A673 (cell line): Measurements from ENCODE around the gene NBPF3. TPM values are rescaled to one million over a fixed set of nuclear protein-coding genes. Genes with fewer than 3 reads are reported as not detected.
"Not testable (repeated sequence)": the region's sequence is repeated elsewhere in the genome, so short reads cannot be mapped to it uniquely, and the experiment has no call there.

Experiments
- BruUV-seq: library from RNA; stranded (reverse); fragments of 400-500 nt; replicated peaks from 2 replicates; lab custom pipeline; 2021; lab: Mats Ljungman, UMichigan
- CTCF ChIA-PET: fragments of 300-600 bp; sonication (Branson Sonifier 250); formaldehyde crosslinking; loops from one replicate; lab custom pipeline; 2022; ENCODE audit warnings: antibody characterized with exemption; lab: Charles Lee
- POLR2A ChIA-PET: fragments of 300-600 bp; sonication (Branson Sonifier 250); formaldehyde crosslinking; loops from one replicate; lab custom pipeline; 2022; ENCODE audit warnings: antibody characterized with exemption; ENCODE audit not compliant: low non-redundant PET; lab: Charles Lee
- DNase-seq: peaks from one replicate; pipeline ENCODE4 v3.0.0-alpha.2; 2015; ENCODE audit warnings: low spot score
- H3K27ac ChIP-seq: fragments of 200-600 bp; sonication (generic); 2 replicates; pipeline ENCODE4 v1.5.1; 2016; ENCODE audit warnings: mixed run types, low read depth, mild to moderate bottlenecking, mixed read lengths, antibody characterized with exemption, low read length; ENCODE audit not compliant: poor library complexity, severe bottlenecking
- H3K27me3 ChIP-seq: fragments of 200-600 bp; sonication (generic); replicated peaks from 2 replicates; pipeline ENCODE4 v1.6.1; 2017; ENCODE audit warnings: mixed run types, low read depth, mild to moderate bottlenecking, mixed read lengths, antibody characterized with exemption, low read length; ENCODE audit not compliant: insufficient read depth, poor library complexity
- H3K36me3 ChIP-seq: fragments of 200-600 bp; sonication (generic); 2 replicates; pipeline ENCODE4 v1.6.1; 2016; ENCODE audit warnings: mixed run types, mild to moderate bottlenecking, mixed read lengths, antibody characterized with exemption, low read length; ENCODE audit not compliant: insufficient read depth, poor library complexity, severe bottlenecking
- H3K4me1 ChIP-seq: fragments of 200-600 bp; sonication (generic); 2 replicates; pipeline ENCODE4 v1.6.1; 2017; ENCODE audit warnings: mixed run types, mild to moderate bottlenecking, mixed read lengths, antibody characterized with exemption, low read length; ENCODE audit not compliant: insufficient read depth, poor library complexity, severe bottlenecking
- H3K4me3 ChIP-seq: fragments of 200-600 bp; sonication (generic); 2 replicates; pipeline ENCODE4 v1.5.1; 2016; ENCODE audit warnings: low read depth, mixed run types, mild to moderate bottlenecking, mixed read lengths, low read length; ENCODE audit not compliant: poor library complexity, severe bottlenecking
- H3K9me3 ChIP-seq: fragments of 200-600 bp; sonication (generic); 2 replicates; pipeline ENCODE4 v1.6.1; 2016; ENCODE audit warnings: mixed run types, low read depth, mild to moderate bottlenecking, mixed read lengths, antibody characterized with exemption, low read length; ENCODE audit not compliant: poor library complexity, severe bottlenecking
- EZH2 ChIP-seq: fragments of 200-600 bp; sonication (generic); IDR thresholded peaks from 2 replicates; pipeline ENCODE4 v1.6.1; 2017; ENCODE audit warnings: borderline replicate concordance, low read depth, mild to moderate bottlenecking, mixed read lengths, antibody characterized with exemption, low read length; ENCODE audit not compliant: poor library complexity, severe bottlenecking
- intact Hi-C: fragments of 100-400 bp; cut with micrococcal nuclease; formaldehyde crosslinking; loops from one replicate; pipeline ENCODE4 v1.10.0; 2022; ENCODE audit not compliant: unreplicated experiment
- total RNA-seq: library from RNA; stranded (reverse); gene quantifications from 2 replicates; pipeline ENCODE4 v1.2.3, GENCODE V29; 2021
- TF ChIP-seq, protein P1 (sequence below): fragments of 300-800, 200-600 bp; sonication (generic); conservative IDR thresholded peaks from 2 replicates; pipeline ENCODE4 v1.5.1; 2017; ENCODE audit warnings: low read depth, mild to moderate bottlenecking, antibody characterized with exemption, low read length, moderate library complexity, mixed read lengths

Gene NBPF3
- total RNA-seq, 1 experiment from 2014 or later: 12.9 TPM

DNA sequence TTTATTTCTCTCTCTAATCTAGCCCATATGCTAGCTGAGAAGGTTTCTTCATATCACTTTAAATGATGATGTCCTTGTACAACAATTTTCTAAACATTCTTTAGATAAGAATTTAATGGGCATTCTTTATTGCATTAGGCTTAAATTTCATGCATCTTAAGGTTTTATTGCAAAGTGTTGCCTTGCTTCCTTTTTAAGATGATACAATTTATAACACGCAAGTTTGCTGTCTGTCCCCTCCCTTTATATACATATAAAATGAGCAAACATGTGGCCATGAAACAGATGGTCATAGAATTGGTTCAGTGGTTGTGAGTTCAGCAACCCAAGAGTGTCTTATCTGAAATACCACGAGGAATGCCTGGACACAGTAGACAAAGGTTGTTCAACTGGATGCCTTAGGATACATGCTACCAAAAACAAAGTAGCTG is 12.1 kb downstream of the NBPF3 start:
- no peak overlapping the region for H3K27ac ChIP-seq
- no peak overlapping the region for H3K4me3 ChIP-seq
- ChIA-PET POLR2A (no interaction called here), CTCF (no interaction called here)
- BruUV-seq: no TSS peak
- no peak for TF ChIP-seq EZH2
- TF ChIP-seq, protein P1, sequence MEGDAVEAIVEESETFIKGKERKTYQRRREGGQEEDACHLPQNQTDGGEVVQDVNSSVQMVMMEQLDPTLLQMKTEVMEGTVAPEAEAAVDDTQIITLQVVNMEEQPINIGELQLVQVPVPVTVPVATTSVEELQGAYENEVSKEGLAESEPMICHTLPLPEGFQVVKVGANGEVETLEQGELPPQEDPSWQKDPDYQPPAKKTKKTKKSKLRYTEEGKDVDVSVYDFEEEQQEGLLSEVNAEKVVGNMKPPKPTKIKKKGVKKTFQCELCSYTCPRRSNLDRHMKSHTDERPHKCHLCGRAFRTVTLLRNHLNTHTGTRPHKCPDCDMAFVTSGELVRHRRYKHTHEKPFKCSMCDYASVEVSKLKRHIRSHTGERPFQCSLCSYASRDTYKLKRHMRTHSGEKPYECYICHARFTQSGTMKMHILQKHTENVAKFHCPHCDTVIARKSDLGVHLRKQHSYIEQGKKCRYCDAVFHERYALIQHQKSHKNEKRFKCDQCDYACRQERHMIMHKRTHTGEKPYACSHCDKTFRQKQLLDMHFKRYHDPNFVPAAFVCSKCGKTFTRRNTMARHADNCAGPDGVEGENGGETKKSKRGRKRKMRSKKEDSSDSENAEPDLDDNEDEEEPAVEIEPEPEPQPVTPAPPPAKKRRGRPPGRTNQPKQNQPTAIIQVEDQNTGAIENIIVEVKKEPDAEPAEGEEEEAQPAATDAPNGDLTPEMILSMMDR: no peak
- H3K27me3 ChIP-seq: no peaks in the 10 kb centered on the region
- H3K36me3 ChIP-seq: no peaks in the 10 kb centered on the region
- intact Hi-C loops: no loop called here
- DNase-seq: peak; percentile 46
- peaks cover 9% of the 10 kb centered on the region for H3K4me1 ChIP-seq
- H3K9me3 ChIP-seq: no peaks in the 10 kb centered on the region

DNA sequence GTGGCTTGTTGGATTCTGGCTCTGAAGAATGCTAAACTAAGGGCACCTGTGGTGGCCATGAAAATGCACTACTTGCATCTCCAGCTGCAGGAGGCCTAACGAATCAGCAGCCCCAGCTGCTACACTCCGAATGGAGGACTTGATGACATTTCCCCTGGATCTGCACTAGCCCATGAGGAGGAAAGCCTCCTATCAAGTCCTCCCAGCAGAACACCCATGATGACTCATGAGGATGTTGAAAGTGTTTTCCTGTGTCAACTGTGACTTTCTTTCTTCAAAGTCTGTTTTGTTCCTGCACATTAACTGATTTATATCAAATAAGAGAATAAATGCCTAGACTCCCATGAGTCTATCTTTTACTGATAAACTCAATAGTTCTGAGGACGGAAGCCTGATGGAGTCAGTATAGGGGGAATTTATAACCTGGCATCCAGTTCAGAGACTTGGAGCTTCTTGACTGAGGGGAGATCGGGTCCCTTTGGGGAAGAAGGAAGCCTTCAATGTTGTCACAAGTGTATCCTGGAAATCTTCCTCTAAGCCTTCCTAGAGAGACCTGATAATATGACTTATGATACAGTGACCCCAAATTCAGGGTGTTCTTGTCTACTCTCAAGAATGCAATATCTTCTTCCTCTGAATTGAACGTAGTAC is 14.2 kb downstream of the NBPF3 start:
- BruUV-seq, H3K4me3 ChIP-seq, H3K4me1 ChIP-seq, H3K9me3 ChIP-seq, H3K27ac ChIP-seq, POLR2A ChIA-PET, CTCF ChIA-PET, H3K27me3 ChIP-seq, H3K36me3 ChIP-seq, intact Hi-C loops: not testable (repeated sequence)
- peak; percentile 67 for DNase-seq

DNA sequence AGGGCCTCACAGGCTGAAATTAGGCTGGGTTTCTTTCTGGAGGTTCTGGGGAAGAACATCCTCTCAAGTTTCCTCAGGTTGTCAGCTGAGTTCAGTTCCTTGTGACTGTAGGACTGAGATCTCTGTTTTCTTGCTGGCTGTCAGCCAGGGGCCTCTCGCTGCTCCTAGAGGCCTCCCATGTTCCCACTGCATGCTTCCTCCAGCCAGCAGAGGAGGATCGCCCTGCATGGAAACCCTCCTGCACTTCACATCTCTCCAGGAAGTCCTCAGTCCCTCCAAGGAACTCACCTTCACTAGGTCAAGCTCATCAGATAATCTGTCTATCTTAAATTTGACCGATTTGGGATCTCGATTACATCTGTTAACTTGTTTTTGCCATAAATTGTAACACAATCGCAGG is 15.0 kb downstream of the NBPF3 start:
- H3K36me3 ChIP-seq, H3K27ac ChIP-seq, H3K4me1 ChIP-seq, H3K9me3 ChIP-seq, BruUV-seq, POLR2A ChIA-PET, DNase-seq, H3K4me3 ChIP-seq, CTCF ChIA-PET, intact Hi-C loops, H3K27me3 ChIP-seq: not testable (repeated sequence)

DNA sequence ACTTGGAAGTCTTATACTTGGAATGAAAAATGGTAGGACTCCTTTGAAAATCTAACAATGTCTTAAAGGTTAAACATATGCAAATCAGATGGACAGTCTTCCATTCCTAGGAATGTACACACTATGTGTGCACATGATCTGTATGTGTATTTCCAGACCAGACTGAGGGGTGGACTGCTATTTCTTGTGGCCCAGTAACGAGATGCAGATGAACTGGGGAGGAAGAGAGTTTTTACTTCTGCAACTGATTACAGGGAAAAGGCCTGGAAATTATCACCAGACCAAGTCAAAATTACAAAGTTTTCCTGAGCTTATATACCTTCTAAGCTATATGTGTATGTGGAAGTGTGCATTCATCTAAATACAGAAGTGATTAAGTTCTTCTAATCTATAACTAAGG is 17.7 kb downstream of the NBPF3 start:
- no TSS peak for BruUV-seq
- no peak overlapping the region for H3K4me3 ChIP-seq
- TF ChIP-seq, protein P1: no peak
- no peak for TF ChIP-seq EZH2
- no peaks in the 10 kb centered on the region for H3K36me3 ChIP-seq
- no peaks in the 10 kb centered on the region for H3K4me1 ChIP-seq
- intact Hi-C loops: no loop called here
- no peaks in the 10 kb centered on the region for H3K27me3 ChIP-seq
- ChIA-PET POLR2A (no interaction called here), CTCF (no interaction called here)
- H3K27ac ChIP-seq: no peak overlapping the region
- no peak for DNase-seq
- H3K9me3 ChIP-seq: no peaks in the 10 kb centered on the region

DNA sequence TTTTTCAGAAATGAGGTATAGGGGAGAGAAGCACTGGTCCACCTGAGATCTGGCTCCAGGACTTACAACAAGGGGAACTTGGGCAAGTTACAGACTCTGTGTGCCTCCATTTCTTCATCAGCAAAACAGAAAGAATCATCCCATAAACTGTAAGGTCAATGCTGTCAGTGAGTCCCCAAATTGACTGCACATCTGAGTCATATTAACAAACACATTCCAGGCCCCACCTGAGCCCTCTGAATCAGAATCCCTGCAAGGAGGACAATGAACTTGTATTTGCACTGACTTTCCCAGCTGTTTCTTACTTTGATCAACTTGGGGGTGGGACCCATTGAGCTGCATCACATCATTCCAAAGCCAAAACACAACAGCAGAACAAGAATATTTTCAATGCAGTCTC is 25.2 kb downstream of the NBPF3 start:
- H3K27ac ChIP-seq, H3K36me3 ChIP-seq, DNase-seq, POLR2A ChIA-PET, intact Hi-C loops, H3K4me3 ChIP-seq, H3K27me3 ChIP-seq, H3K4me1 ChIP-seq, H3K9me3 ChIP-seq, CTCF ChIA-PET, BruUV-seq: not testable (repeated sequence)

DNA sequence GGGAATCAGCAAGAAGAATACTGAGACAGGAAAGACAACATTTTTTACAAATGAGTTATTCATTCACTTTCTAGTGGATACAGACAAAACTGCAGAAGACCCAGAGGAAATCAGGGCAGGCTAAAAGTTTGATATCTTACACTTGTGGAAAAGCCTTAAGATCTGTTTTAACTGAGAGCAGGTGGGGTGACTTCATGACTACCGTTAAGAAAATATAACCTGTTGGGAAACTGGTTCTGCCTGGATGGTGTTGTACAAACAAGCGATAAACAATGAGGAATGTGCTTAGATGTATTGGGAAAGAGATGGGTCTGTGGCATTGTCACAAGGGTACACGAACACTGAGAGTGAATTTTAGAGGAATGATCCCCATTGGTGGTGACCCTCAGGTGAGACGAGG is 28.0 kb downstream of the NBPF3 start:
- intact Hi-C loops, H3K27me3 ChIP-seq, POLR2A ChIA-PET, H3K9me3 ChIP-seq, CTCF ChIA-PET, BruUV-seq, H3K4me1 ChIP-seq, H3K27ac ChIP-seq, H3K36me3 ChIP-seq, DNase-seq, H3K4me3 ChIP-seq: not testable (repeated sequence)
